DOHH2 (cell line): ENCODE data around the gene DPYD.

ENCODE experiments used
- CTCF ChIP-seq: fragments of 200-600 bp; sonication (generic); IDR thresholded peaks from one replicate; pipeline ENCODE4 v1.5.1; 2014; ENCODE audit warnings: antibody characterized with exemption, mild to moderate bottlenecking, low read depth, low read length; ENCODE audit not compliant: poor library complexity, severe bottlenecking
- EZH2phosphoT487 ChIP-seq: fragments of 200-600 bp; sonication (generic); IDR thresholded peaks from 2 replicates; pipeline ENCODE4 v1.6.1; 2017; ENCODE audit warnings: borderline replicate concordance, mild to moderate bottlenecking, antibody characterized with exemption, low read length, moderate library complexity, mixed read lengths

GRCh38 chr1:97634758-97635157 lies 286.1 kb downstream of the DPYD start:
- TF ChIP-seq CTCF (no peak), EZH2phosphoT487 (no peak)
